Measurements from ENCODE around the gene F3. TPM values are rescaled to one million over a fixed set of nuclear protein-coding genes. Genes with fewer than 3 reads are reported as not detected.

Gene F3
- total RNA-seq, 1 experiment from 2014 or later = 8.0 TPM

DNA sequence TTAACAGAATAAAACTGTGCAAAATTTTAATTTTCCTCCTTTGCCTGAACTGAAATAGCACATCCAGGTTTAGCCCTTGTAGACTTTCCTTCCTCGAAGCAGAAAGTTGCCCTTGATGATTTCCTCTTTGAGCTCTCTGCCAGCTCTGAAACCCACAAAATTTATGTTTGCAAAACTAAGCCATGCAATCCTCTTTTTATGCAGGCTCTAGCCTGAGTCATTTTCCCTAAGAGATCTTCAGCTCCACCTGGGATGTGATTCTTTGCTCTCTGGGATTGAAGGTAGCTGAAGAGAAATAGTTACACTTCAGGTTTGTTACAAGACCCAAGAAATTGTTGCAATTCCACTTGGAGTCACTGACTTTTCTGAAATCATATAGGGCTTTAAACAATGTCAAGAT, 1.4 kb upstream of the F3 start:
- no peak overlapping the region for H3K9ac ChIP-seq (ENCODE audit: low read length)
- peak overlapping the region; percentile 0 for H3K27ac ChIP-seq (ENCODE audit: low read length)
- ATAC-seq (peak; percentile 25), DNase-seq (peak; percentile 75)
- no peak overlapping the region for H2AFZ ChIP-seq (ENCODE audit: low read length)
- peak overlapping the region; percentile 87 for H3K4me2 ChIP-seq (ENCODE audit: low read length)
- H3K4me3 ChIP-seq (ENCODE audit: low read length) = peak overlapping the region; percentile 78; the same call in 1 of the 2 replicates
- no peaks in the 10 kb centered on the region for H3K36me3 ChIP-seq (ENCODE audit: low read depth, low read length)
- no peaks in the 10 kb centered on the region for H3K9me3 ChIP-seq (ENCODE audit: low read length)
- no TSS peak for BruUV-seq (replicated peaks)
- no peaks in the 10 kb centered on the region for H3K9me2 ChIP-seq (replicated peaks; ENCODE audit: low read length)
- no peaks in the 10 kb centered on the region for H4K20me1 ChIP-seq (ENCODE audit: low read length)
- TF ChIP-seq, protein P1, sequence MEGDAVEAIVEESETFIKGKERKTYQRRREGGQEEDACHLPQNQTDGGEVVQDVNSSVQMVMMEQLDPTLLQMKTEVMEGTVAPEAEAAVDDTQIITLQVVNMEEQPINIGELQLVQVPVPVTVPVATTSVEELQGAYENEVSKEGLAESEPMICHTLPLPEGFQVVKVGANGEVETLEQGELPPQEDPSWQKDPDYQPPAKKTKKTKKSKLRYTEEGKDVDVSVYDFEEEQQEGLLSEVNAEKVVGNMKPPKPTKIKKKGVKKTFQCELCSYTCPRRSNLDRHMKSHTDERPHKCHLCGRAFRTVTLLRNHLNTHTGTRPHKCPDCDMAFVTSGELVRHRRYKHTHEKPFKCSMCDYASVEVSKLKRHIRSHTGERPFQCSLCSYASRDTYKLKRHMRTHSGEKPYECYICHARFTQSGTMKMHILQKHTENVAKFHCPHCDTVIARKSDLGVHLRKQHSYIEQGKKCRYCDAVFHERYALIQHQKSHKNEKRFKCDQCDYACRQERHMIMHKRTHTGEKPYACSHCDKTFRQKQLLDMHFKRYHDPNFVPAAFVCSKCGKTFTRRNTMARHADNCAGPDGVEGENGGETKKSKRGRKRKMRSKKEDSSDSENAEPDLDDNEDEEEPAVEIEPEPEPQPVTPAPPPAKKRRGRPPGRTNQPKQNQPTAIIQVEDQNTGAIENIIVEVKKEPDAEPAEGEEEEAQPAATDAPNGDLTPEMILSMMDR (conservative IDR thresholded peaks at IDR 0.05; ENCODE audit: low read depth, low read length) = no peak
- TF ChIP-seq EZH2phosphoT487 (IDR thresholded peaks at IDR 0.05; ENCODE audit: borderline replicate concordance, low read length) = no peak
- TF ChIP-seq EZH2 (IDR thresholded peaks at IDR 0.05; ENCODE audit: low read length, unreplicated experiment) = no peak
- H3K27me3 ChIP-seq (ENCODE audit: low read length) = no peaks in the 10 kb centered on the region
- ChIA-PET CTCF (interaction anchor here (0.6 to 1.0 kb wide), 2 partner anchors 69 to 260 kb away, joined by 3 to 4 read pairs; no protein-coding TSS in a partner anchor), POLR2A (ENCODE audit: unreplicated experiment) (interaction anchor here (0.6 kb wide), 1 partner anchor 64 kb away, joined by 3 read pairs; no protein-coding TSS in a partner anchor)
- peaks cover 10% of the 10 kb centered on the region for H3K79me2 ChIP-seq (ENCODE audit: low read length)
- H3K4me1 ChIP-seq (ENCODE audit: insufficient read depth, low read length) = peaks cover 59% of the 10 kb centered on the region
- no peaks in the 10 kb centered on the region for H3F3A ChIP-seq (ENCODE audit: low read length, unreplicated experiment)
- intact Hi-C loops (cut with micrococcal nuclease) = no loop called here

DNA sequence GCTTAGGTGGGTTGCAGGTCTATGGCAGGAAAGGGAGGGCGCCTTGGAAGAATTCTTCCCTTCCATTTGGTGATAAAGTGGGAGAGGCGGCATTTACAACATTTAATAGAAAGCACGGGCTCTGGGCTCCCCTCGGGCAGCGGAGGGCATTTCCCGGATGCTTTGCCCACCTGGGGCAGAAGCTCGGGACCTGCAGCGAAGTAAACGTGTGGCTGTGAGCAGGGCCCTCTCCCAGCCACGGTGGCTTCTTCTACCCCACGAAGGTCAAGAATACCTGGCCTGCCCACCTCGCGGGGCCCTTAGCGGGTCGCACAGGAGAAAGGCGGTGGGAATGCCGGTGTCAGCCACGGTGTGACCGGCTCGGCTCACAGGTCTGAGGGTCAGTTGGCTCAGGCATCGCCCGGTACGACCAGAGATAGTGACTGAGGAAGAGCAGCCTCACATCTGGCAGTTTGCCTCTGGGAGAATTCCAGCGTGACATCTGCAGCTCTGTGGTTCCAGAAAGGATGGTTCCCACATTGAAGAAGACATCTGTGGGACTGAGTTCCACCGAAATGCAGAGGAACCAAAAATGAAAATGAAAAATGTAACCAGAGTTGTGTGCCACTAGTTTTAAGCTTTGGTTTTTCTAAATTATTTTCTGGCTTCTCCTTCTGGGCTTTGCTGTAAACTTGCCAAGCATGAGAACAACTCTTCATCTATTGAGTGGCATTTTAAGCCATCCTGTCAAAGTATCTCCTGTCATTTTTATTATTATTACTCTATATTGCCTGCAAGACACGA, 720 bp upstream of the F3 start:
- TF ChIP-seq EZH2 (IDR thresholded peaks at IDR 0.05; ENCODE audit: low read length, unreplicated experiment) = no peak
- no peak for TF ChIP-seq EZH2phosphoT487 (IDR thresholded peaks at IDR 0.05; ENCODE audit: borderline replicate concordance, low read length)
- TF ChIP-seq, protein P1 (conservative IDR thresholded peaks at IDR 0.05; ENCODE audit: low read depth, low read length) = no peak
- Histone ChIP-seq H3K9me2 (replicated peaks; ENCODE audit: low read length) (no peaks in the 10 kb centered on the region), H3K79me2 (ENCODE audit: low read length) (peaks cover 10% of the 10 kb centered on the region), H3K9me3 (ENCODE audit: low read length) (no peaks in the 10 kb centered on the region), H3K27ac (ENCODE audit: low read length) (peak overlapping the region; percentile 18), H3K36me3 (ENCODE audit: low read depth, low read length) (no peaks in the 10 kb centered on the region), H3K27me3 (ENCODE audit: low read length) (no peaks in the 10 kb centered on the region), H3K9ac (ENCODE audit: low read length) (peak overlapping the region; percentile 39), H3F3A (ENCODE audit: low read length, unreplicated experiment) (no peaks in the 10 kb centered on the region), H3K4me1 (ENCODE audit: insufficient read depth, low read length) (peaks cover 59% of the 10 kb centered on the region), H2AFZ (ENCODE audit: low read length) (peak overlapping the region; percentile 76), H4K20me1 (ENCODE audit: low read length) (no peaks in the 10 kb centered on the region), H3K4me2 (ENCODE audit: low read length) (peak overlapping the region; percentile 87), H3K4me3 (ENCODE audit: low read length) (peak overlapping the region; percentile 78)
- no TSS peak for BruUV-seq (replicated peaks)
- POLR2A ChIA-PET (ENCODE audit: unreplicated experiment) = no interaction called here
- CTCF ChIA-PET = interaction anchor here (0.6 to 1.0 kb wide), 3 partner anchors 29 to 260 kb away, joined by 3 to 4 read pairs (median 3); no protein-coding TSS in a partner anchor
- ATAC-seq = peak; percentile 5; the same call in 1 of the 2 replicates
- intact Hi-C loops (cut with micrococcal nuclease) = no loop called here
- peak; percentile 12 for DNase-seq

All from PC-3 (cell line).